ENCODE data around the gene ADGRG7. TPM values are rescaled to one million over a fixed set of nuclear protein-coding genes. Genes with fewer than 3 reads are reported as not detected.

The ADGRG7 gene
- total RNA-seq, 1 donor from 2014 or later = not detected

- H3K36me3 Mint-ChIP-seq (ENCODE audit: unreplicated experiment) = no peaks in the 10 kb centered on the region
Observed at GRCh38 chr3:100615684-100616083, 6.3 kb downstream of the ADGRG7 start.

GRCh38 chr3:100621251-100621650 lies 11.8 kb downstream of the ADGRG7 start:
- no peak overlapping the region for H3K4me3 Mint-ChIP-seq (ENCODE audit: unreplicated experiment)
- no peak for TF ChIP-seq CTCF (IDR thresholded peaks at IDR 0.05)
- no peak for DNase-seq (ENCODE audit: extremely low spot score, unreplicated experiment)
- no peaks in the 10 kb centered on the region for H3K4me1 Mint-ChIP-seq (ENCODE audit: unreplicated experiment)
- no peak overlapping the region for H3K27ac Mint-ChIP-seq (ENCODE audit: unreplicated experiment)
- peaks cover 2% of the 10 kb centered on the region for H3K36me3 Mint-ChIP-seq (ENCODE audit: unreplicated experiment)
- peaks cover 19% of the 10 kb centered on the region for H3K9me3 Mint-ChIP-seq (ENCODE audit: unreplicated experiment)
- peaks cover 76% of the 10 kb centered on the region for H3K27me3 Mint-ChIP-seq (ENCODE audit: unreplicated experiment)

More at GRCh38 chr3:100615684-100616083, 6.3 kb downstream of the ADGRG7 start:
- no peak for DNase-seq (ENCODE audit: extremely low spot score, unreplicated experiment)
- TF ChIP-seq CTCF (IDR thresholded peaks at IDR 0.05) = no peak
- no peak overlapping the region for H3K4me3 Mint-ChIP-seq (ENCODE audit: unreplicated experiment)
- H3K27ac Mint-ChIP-seq (ENCODE audit: unreplicated experiment) = no peak overlapping the region
- no peaks in the 10 kb centered on the region for H3K4me1 Mint-ChIP-seq (ENCODE audit: unreplicated experiment)
- H3K9me3 Mint-ChIP-seq (ENCODE audit: unreplicated experiment) = peaks cover 5% of the 10 kb centered on the region
- H3K27me3 Mint-ChIP-seq (ENCODE audit: unreplicated experiment) = peaks cover 67% of the 10 kb centered on the region

GRCh38 chr3:100627491-100627890 lies 18.1 kb downstream of the ADGRG7 start:
- DNase-seq (ENCODE audit: extremely low spot score, unreplicated experiment) = no peak
- peaks cover 15% of the 10 kb centered on the region for H3K9me3 Mint-ChIP-seq (ENCODE audit: unreplicated experiment)
- H3K36me3 Mint-ChIP-seq (ENCODE audit: unreplicated experiment) = peaks cover 2% of the 10 kb centered on the region
- TF ChIP-seq CTCF (IDR thresholded peaks at IDR 0.05) = no peak
- no peak overlapping the region for H3K4me3 Mint-ChIP-seq (ENCODE audit: unreplicated experiment)
- H3K4me1 Mint-ChIP-seq (ENCODE audit: unreplicated experiment) = no peaks in the 10 kb centered on the region
- H3K27ac Mint-ChIP-seq (ENCODE audit: unreplicated experiment) = no peak overlapping the region
- peaks cover 75% of the 10 kb centered on the region for H3K27me3 Mint-ChIP-seq (ENCODE audit: unreplicated experiment)

GRCh38 chr3:100629421-100630127 lies 20.2 kb downstream of the ADGRG7 start:
- no peak for TF ChIP-seq CTCF (IDR thresholded peaks at IDR 0.05)
- Mint-ChIP-seq H3K27ac (ENCODE audit: unreplicated experiment) (no peak overlapping the region), H3K4me3 (ENCODE audit: unreplicated experiment) (no peak overlapping the region), H3K9me3 (ENCODE audit: unreplicated experiment) (peaks cover 8% of the 10 kb centered on the region), H3K27me3 (ENCODE audit: unreplicated experiment) (peaks cover 67% of the 10 kb centered on the region), H3K4me1 (ENCODE audit: unreplicated experiment) (no peaks in the 10 kb centered on the region), H3K36me3 (ENCODE audit: unreplicated experiment) (no peaks in the 10 kb centered on the region)
- DNase-seq (ENCODE audit: extremely low spot score, unreplicated experiment) = no peak

GRCh38 chr3:100630664-100631063 lies 21.3 kb downstream of the ADGRG7 start:
- H3K27ac Mint-ChIP-seq (ENCODE audit: unreplicated experiment) = no peak overlapping the region
- DNase-seq (ENCODE audit: extremely low spot score, unreplicated experiment) = no peak
- H3K36me3 Mint-ChIP-seq (ENCODE audit: unreplicated experiment) = no peaks in the 10 kb centered on the region
- no peak for TF ChIP-seq CTCF (IDR thresholded peaks at IDR 0.05)
- H3K4me3 Mint-ChIP-seq (ENCODE audit: unreplicated experiment) = no peak overlapping the region
- no peaks in the 10 kb centered on the region for H3K9me3 Mint-ChIP-seq (ENCODE audit: unreplicated experiment)
- peaks cover 60% of the 10 kb centered on the region for H3K27me3 Mint-ChIP-seq (ENCODE audit: unreplicated experiment)
- H3K4me1 Mint-ChIP-seq (ENCODE audit: unreplicated experiment) = no peaks in the 10 kb centered on the region

All from osteocyte (in vitro differentiated cells).